K562 (cell line): ENCODE measurements around the gene TRAPPC1. TPM values are rescaled to one million over a fixed set of nuclear protein-coding genes. Genes with fewer than 3 reads are reported as not detected.

ENCODE experiments used
- CTBP1 ChIP-seq: fragments of 450-650 bp; IDR thresholded peaks from 2 replicates; pipeline ENCODE4 v1.6.1; 2016; ENCODE audit warnings: borderline replicate concordance
- DACH1 ChIP-seq: fragments of 450-650 bp; IDR thresholded peaks from 2 replicates; pipeline ENCODE4 v1.6.1; 2018; ENCODE audit not compliant: partially characterized antibody
- EGR1 ChIP-seq: fragments of 450-650 bp; conservative IDR thresholded peaks from 2 replicates; pipeline ENCODE4 v1.6.1; 2017; ENCODE audit warnings: mild to moderate bottlenecking
- MXI1 ChIP-seq: IDR thresholded peaks from 2 replicates; pipeline ENCODE4 v1.6.1; 2011; ENCODE audit warnings: low read depth, mild to moderate bottlenecking, improper control_type of control experiment, low read length
- NCOA6 ChIP-seq: fragments of 450-650 bp; IDR thresholded peaks from 2 replicates; pipeline ENCODE4 v1.6.1; 2017; ENCODE audit warnings: mild to moderate bottlenecking
- POLR2G ChIP-seq: fragments of 200-400 bp; formaldehyde crosslinking; IDR thresholded peaks from 2 replicates; pipeline ENCODE4 v1.6.1; 2017; ENCODE audit warnings: low read depth, mild to moderate bottlenecking, antibody characterized with exemption, low read length, moderate library complexity
- RBBP5 ChIP-seq: fragments of 200-600 bp; sonication (generic); IDR thresholded peaks from 2 replicates; pipeline ENCODE4 v1.6.1; 2012; ENCODE audit warnings: borderline replicate concordance, mild to moderate bottlenecking, low read length, control low read depth, inconsistent platforms; ENCODE audit not compliant: insufficient read depth, poor library complexity, severe bottlenecking
- TAF9B ChIP-seq: fragments of 450-650 bp; IDR thresholded peaks from 2 replicates; pipeline ENCODE4 v1.6.1; 2018; ENCODE audit warnings: mild to moderate bottlenecking; ENCODE audit not compliant: partially characterized antibody
- ZNF121 ChIP-seq: sonication (generic); formaldehyde crosslinking; conservative IDR thresholded peaks from 2 replicates; pipeline ENCODE4 v1.8.0; 2022; ENCODE audit warnings: missing genetic modification reagents
- ZNF384 ChIP-seq: IDR thresholded peaks from 2 replicates; pipeline ENCODE4 v1.6.1; 2012; ENCODE audit warnings: low read depth, low read length, improper control_type of control experiment
- polyA plus RNA-seq, 8 experiments: library from polyadenylated mRNA; depleted of rRNA in 4 of 8; stranded (reverse) in 5 of 8; unstranded in 3 of 8; fragments of >200 nt; fragmentation: Nextera tagmentation in 2 of 8; fragmentation: Illumina TruSeq in 1 of 8; extraction: Ambion mirVana in 2 of 8; extraction: Trizol in 1 of 8; gene quantifications; 2 replicates each; pipeline versions ENCODE4 v1.2.1 to v1.2.3, GENCODE V29; 2011 to 2014; ENCODE audit warnings: inconsistent platforms in 1 of 8, missing spikeins in 1 of 8
- total RNA-seq, 7 experiments: library from RNA; depleted of rRNA in 6 of 7; stranded (reverse); fragments of >200 nt in 6 of 7; fragmentation: Illumina TruSeq in 2 of 7; extraction: Trizol in 2 of 7; gene quantifications; 2 replicates each; pipeline versions ENCODE4 v1.2.1 to v1.2.3, GENCODE V29; 2011 to 2021; ENCODE audit warnings: low replicate concordance in 1 of 7
- TF ChIP-seq, protein P1 (sequence below), 2 experiments: IDR thresholded peaks; 2 replicates each; pipeline ENCODE4 v1.6.1; 2011; ENCODE audit warnings: borderline replicate concordance in 1 of 2, control low read depth in 1 of 2, low read depth in 1 of 2, low read length in 1 of 2, mild to moderate bottlenecking in 1 of 2, mixed read lengths in 1 of 2, moderate library complexity in 1 of 2; ENCODE audit not compliant: insufficient read depth in 1 of 2, insufficient read length in 1 of 2, poor library complexity in 1 of 2, severe bottlenecking in 1 of 2; ENCODE audit errors: extremely low read depth in 1 of 2
- TF ChIP-seq, protein P2 (sequence below): fragments of 450-650 bp; formaldehyde crosslinking; conservative IDR thresholded peaks from 2 replicates; pipeline ENCODE4 v1.4.0; 2022; ENCODE audit warnings: mild to moderate bottlenecking, missing genetic modification characterization
- TF ChIP-seq, protein P3 (sequence below), 2 experiments: fragments of 450-650 bp; IDR thresholded peaks; 2 replicates each; pipeline ENCODE4 v1.6.1; 2016; ENCODE audit warnings: mild to moderate bottlenecking in 2 of 2, borderline replicate concordance in 1 of 2, low read depth in 1 of 2, moderate library complexity in 1 of 2

The TRAPPC1 gene
- total and polyA plus RNA-seq, 9 of the 15 experiments (the other 6 are each of a cell fraction or from before 2014, with no cell fraction given) = 11.7 to 82.8 (median 36.2) TPM

DNA sequence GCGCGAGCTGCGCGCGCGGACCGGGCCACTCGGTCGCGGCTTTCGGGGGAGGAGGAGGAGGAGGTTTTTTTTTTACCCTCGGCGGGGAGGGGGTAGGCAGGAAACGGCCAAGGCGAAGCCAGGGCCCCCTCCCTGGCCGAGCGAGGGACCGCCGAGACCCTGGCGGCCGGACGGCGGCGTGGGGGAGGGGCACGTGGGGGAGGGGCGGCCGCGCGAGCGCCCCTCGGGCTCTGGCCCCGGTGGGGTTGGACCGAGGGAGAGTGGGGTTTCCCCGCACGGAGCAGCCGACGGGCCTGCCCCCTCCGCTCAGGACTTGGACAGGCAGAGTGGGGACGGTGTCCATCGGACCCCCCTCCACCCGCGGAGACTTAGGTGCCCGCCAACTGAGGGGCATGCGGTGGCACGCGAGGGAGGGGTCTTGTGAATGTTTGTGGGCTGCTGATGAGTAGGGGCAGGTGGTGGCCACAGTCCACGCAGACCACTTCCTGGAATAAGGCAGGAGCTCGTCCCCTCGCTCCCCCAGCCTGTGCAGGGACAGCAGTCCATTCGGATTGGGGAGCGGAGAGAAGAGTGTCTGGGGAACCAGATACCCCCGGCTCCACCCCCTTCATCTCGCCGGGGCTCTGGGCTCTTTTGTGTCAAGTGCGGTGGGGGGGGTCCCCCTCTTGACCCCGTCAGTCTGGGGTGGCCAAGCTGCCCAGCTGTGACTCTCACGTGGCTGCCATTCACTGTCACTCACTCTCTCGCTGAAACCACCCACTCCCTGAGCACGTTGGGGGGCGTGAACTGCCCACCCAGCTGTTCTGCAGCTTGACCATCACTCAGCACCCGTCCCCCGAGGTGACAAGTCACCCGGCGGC is 46.1 kb downstream of the TRAPPC1 start (continued):
- 0 out of 2 replicates have a peak, but pooled peaks have one; percentile 24 for TF ChIP-seq CTBP1
- no peak for TF ChIP-seq NCOA6
- TF ChIP-seq EGR1 = peak; percentile 53; the same call in 1 of the 2 replicates
- TF ChIP-seq POLR2G = peak; percentile 73
- no peak for TF ChIP-seq ZNF121 (CRISPR knock-in tag)
- TF ChIP-seq, protein P1, sequence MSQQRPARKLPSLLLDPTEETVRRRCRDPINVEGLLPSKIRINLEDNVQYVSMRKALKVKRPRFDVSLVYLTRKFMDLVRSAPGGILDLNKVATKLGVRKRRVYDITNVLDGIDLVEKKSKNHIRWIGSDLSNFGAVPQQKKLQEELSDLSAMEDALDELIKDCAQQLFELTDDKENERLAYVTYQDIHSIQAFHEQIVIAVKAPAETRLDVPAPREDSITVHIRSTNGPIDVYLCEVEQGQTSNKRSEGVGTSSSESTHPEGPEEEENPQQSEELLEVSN (IDR thresholded peaks at IDR 0.05; ENCODE audit: borderline replicate concordance in 1 of 2, extremely low read depth in 1 of 2, insufficient read depth in 1 of 2, insufficient read length in 1 of 2, low read depth in 1 of 2, low read length in 1 of 2, poor library complexity in 1 of 2, severe bottlenecking in 1 of 2) = peak in 1 of 2 experiments; percentile 39
- TF ChIP-seq, protein P2, sequence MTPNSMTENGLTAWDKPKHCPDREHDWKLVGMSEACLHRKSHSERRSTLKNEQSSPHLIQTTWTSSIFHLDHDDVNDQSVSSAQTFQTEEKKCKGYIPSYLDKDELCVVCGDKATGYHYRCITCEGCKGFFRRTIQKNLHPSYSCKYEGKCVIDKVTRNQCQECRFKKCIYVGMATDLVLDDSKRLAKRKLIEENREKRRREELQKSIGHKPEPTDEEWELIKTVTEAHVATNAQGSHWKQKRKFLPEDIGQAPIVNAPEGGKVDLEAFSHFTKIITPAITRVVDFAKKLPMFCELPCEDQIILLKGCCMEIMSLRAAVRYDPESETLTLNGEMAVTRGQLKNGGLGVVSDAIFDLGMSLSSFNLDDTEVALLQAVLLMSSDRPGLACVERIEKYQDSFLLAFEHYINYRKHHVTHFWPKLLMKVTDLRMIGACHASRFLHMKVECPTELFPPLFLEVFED = no peak
- peak; percentile 91 for TF ChIP-seq TAF9B
- TF ChIP-seq DACH1 = peak; percentile 90
- TF ChIP-seq MXI1 = peak; percentile 54; the same call in 1 of the 2 replicates
- TF ChIP-seq RBBP5 = peak; percentile 45
- TF ChIP-seq, protein P3, sequence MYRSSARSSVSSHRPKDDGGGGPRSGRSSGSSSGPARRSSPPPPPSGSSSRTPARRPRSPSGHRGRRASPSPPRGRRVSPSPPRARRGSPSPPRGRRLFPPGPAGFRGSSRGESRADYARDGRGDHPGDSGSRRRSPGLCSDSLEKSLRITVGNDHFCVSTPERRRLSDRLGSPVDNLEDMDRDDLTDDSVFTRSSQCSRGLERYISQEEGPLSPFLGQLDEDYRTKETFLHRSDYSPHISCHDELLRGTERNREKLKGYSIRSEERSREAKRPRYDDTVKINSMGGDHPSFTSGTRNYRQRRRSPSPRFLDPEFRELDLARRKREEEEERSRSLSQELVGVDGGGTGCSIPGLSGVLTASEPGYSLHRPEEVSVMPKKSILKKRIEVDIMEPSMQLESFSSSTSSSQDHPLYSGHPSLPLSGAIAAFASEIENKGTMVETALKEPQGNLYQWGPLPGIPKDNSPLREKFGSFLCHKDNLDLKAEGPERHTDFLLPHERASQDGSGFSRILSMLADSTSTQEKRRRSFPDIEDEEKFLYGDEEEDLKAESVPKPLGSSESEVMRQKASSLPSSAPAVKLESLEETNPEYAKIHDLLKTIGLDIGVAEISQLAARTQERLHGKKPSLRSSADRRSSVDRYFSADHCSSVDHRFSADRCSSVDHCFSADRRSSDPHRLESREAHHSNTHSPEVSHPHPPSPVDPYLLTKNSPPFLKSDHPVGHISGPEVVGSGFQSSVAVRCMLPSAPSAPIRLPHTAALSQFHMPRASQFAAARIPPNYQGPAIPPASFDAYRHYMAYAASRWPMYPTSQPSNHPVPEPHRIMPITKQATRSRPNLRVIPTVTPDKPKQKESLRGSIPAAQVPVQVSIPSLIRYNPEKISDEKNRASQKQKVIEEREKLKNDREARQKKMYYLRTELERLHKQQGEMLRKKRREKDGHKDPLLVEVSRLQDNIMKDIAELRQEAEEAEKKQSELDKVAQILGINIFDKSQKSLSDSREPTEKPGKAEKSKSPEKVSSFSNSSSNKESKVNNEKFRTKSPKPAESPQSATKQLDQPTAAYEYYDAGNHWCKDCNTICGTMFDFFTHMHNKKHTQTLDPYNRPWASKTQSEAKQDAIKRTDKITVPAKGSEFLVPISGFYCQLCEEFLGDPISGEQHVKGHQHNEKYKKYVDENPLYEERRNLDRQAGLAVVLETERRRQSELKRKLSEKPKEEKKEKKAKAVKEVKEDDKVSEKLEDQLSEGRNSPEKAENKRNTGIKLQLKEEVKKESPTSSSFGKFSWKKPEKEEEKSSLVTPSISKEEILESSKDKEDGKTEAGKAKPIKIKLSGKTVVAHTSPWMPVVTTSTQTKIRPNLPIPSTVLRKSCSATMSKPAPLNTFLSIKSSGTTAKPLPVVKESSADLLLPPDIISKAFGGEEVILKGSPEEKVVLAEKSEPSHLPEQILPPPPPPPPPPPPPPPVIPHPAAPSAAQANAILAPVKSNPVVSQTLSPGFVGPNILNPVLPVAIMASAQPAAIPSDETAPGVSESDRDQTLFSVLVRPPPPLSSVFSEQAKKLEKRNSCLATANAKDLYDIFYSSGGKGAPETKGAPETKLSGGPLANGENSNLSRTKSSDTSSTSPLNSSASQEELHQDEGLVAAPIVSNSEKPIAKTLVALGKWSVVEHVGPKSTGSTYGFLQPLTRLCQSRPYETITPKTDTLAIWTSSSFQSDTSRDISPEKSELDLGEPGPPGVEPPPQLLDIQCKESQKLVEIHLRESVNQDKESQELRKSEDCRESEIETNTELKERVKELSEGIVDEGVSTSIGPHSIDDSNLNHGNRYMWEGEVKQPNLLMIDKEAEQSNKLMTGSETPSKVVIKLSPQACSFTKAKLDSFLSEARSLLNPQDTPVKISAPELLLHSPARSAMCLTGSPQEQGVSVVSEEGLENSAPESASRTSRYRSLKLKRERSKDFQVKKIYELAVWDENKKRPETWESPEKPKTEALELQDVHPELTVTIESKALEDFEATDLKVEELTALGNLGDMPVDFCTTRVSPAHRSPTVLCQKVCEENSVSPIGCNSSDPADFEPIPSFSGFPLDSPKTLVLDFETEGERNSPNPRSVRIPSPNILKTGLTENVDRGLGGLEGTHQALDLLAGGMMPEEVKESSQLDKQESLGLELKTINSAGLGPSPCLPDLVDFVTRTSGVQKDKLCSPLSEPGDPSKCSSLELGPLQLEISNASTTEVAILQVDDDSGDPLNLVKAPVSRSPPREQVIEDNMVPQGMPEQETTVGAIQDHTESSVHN (IDR thresholded peaks at IDR 0.05; ENCODE audit: borderline replicate concordance in 1 of 2, low read depth in 1 of 2) = peak in 1 of 2 experiments; percentile 24; a peak in 1 of 4 replicates
- peak; percentile 98 for TF ChIP-seq ZNF384
